ENCODE data around the gene SORCS1.

- TF ChIP-seq POLR2A (IDR thresholded peaks at IDR 0.05): no peak
- TF ChIP-seq, protein P1, sequence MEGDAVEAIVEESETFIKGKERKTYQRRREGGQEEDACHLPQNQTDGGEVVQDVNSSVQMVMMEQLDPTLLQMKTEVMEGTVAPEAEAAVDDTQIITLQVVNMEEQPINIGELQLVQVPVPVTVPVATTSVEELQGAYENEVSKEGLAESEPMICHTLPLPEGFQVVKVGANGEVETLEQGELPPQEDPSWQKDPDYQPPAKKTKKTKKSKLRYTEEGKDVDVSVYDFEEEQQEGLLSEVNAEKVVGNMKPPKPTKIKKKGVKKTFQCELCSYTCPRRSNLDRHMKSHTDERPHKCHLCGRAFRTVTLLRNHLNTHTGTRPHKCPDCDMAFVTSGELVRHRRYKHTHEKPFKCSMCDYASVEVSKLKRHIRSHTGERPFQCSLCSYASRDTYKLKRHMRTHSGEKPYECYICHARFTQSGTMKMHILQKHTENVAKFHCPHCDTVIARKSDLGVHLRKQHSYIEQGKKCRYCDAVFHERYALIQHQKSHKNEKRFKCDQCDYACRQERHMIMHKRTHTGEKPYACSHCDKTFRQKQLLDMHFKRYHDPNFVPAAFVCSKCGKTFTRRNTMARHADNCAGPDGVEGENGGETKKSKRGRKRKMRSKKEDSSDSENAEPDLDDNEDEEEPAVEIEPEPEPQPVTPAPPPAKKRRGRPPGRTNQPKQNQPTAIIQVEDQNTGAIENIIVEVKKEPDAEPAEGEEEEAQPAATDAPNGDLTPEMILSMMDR (IDR thresholded peaks at IDR 0.05): no peak
These were observed 374.9 kb downstream of the SORCS1 start for GRCh38 chr10:106789623-106790022.

Measured in prostate gland (tissue), 2 donors.